ELR (cell line): ENCODE data around the gene IL17REL.
A peak's percentile ranks its signal among the peaks of the same experiment; 100 is the strongest.
"Not testable (repeated sequence)": the region's sequence is repeated elsewhere in the genome, so short reads cannot be mapped to it uniquely, and the experiment has no call there.

ENCODE experiments used
- DNase-seq: peaks from one replicate; pipeline ENCODE4 v3.0.0-alpha.2; 2015; ENCODE audit warnings: low read depth

Gene IL17REL

DNA sequence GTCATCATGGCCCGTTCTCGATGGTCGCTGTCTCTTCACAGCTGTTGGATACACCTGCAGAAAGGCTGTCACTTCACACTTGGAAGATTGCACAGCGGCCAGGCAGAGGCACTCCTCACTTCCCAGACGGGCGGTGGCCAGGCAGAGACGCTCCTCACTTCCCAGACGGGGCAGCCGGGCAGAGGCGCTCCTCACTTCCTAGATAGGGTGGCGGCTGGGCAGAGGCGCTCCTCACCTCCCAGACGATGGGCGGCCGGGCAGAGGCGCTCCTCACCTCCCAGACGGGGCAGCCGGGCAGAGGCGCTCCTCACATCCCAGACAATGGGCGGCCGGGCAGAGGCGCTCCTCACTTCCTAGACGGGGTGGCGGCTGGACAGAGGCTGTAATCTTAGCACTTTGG lies 22.7 kb downstream of the IL17REL start:
- DNase-seq = not testable (repeated sequence)

DNA sequence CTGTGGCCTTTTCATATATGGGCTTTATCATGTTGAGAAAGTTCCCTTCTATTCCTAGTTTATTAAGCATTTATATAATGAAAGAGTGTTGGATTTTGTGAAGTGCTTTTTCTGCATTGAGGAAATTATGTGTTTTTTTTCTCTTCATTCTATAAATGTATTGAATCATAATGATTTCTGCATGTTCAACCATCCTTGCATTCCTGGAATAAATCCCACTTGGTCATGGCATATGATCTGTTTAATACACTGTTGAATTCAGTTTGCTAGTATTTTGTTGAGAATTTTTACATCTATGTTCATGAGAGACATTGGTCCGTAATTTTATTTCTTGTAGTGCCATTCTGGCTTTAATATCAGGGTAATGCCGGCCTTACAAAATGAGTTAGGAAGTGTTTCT lies 26.2 kb downstream of the IL17REL start:
- DNase-seq = no peak

DNA sequence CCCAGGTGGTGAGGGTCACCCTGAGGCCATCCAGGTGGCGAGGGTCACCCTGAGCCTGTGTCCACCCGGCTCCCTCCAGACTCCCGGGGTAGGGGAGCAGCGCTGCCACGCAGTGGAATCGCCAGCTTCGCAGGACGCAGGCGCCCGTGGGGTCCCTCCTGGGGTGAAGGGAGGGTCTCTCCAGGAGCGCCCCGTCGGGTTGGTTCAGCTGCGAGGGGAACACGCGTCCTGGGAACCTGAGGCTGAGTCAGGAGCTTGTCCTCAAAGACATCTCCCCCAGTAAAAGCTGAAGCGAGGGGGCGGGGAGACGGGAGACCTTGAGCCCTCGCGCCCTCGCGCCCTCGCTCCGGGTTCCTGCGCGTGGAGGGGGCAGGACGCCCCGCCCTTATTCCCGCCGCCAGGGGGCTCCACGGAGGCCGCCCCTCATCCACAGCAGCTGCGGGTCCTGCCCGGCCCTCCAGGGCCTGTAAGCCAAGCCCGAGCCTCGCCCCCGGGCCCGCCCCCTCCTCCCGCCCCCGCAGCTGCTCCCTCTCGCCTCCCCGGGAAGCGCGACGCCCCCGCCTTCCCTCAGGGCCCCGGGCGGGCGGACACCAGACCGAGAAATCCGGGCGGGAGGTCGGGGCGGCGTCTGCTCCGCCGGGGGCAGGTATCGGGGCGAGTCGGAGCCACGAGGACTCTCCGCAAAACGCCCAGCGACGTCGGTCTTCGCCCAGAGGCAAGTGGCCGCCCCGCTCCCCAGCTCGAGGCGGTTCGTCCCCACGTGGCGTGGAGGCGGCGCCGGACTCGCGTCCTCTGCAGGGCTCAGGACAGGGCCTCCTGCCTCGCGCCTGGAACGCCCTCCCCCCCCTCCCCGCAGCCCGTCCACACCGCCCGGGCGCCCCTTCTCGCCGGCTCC lies 29.2 kb downstream of the IL17REL start:
- no peak for DNase-seq

DNA sequence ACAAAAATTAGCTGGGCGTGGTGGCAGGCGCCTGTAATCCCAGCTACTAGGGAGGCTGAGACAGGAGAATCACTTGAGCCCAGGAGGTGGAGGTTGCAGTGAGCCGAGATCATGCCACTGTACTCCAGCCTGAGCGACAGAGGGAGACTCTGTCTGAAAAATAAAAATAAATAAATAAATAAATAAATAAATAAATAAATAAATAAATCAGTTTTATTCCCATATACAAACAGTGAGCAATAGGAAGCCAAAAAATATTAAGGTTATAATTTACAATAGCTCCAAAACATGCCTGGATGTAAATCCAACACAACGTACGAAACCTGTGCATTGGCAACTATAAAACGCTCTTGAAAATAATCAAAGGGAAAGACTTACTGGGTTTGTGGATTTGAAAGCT lies 30.8 kb downstream of the IL17REL start:
- DNase-seq = not testable (repeated sequence)

DNA sequence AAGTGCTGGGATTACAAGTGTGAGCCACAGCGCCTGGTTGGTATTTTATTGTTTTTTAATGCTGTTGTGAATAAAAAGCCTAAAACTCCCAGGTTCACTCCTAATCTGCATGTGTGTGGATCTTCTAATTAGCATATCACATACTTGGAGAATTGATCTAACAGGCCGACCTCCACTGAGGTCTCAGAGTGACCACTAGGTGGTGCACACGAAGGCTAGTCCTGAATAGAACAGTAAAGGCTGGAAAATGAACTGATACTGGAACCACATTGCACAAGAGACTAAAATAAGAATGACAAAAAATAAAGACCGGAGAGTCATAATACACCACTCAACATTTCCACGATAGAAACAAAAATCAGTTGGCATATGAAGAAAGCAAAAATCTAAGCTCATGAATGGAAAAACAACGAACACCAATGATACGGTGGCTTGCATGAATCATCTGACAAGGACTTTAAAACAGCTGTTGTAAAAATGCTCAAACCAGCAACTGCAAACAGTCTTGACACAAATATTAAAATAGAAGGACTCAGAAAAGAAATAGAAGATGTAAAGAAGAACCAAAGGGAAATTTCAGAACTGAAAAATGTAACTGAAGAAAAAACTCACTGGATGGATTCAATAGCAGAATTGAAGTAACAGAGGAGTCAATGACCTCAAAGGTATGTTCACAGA lies 32.8 kb downstream of the IL17REL start:
- DNase-seq = peak; percentile 71

DNA sequence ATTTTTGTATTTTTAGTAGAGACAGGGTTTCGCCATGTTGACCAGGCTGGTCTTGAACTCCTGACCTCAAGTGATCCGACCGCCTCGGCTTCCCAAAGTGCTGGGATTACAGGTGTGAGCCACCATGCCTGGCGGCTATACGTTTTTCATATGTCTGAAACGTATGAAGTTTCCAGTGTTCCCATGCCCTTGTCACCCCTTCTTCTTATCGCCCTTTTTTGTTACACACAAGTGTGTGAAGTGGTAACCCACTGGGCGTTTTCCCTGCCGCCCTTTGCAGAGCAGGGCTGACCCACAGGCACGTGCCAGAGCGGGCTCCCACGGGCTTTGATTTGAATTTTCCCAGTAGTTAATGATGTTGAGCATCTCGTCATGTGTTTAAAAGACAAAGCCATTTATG lies 35.0 kb downstream of the IL17REL start:
- DNase-seq = no peak

DNA sequence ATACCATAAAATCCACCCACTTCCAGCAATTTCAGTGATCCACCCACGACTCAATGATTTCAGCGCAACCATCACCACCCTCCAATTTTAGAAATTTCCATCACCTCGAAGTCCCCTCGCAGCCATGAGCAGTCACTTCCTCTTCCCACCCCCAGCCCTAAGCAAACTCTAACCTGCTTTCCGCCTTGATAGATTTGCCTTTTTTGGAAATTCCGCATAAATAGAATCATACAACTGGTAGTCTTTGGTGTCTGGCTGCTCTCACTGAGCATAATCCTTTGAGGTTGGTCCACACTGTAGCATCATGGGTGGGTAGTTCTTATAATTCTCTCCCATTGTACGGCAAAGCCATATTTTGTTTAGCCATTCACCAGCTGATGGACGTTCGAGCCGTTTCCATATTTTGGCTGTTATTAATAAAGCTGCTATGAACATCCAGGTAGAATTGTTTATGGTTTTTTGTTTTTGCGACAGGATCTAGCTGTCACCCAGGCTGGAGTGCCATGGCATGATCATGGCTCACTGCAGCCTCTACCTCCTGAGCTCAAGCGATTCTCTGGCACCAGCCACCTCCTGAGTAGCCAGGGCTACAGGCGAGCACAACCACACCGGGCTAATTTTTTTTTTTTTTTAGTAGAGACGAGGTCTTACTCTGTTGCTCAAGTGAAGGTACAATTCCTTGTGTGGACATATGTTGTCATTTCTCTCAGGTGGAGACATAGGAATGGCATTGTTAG lies 36.0 kb downstream of the IL17REL start:
- no peak for DNase-seq

DNA sequence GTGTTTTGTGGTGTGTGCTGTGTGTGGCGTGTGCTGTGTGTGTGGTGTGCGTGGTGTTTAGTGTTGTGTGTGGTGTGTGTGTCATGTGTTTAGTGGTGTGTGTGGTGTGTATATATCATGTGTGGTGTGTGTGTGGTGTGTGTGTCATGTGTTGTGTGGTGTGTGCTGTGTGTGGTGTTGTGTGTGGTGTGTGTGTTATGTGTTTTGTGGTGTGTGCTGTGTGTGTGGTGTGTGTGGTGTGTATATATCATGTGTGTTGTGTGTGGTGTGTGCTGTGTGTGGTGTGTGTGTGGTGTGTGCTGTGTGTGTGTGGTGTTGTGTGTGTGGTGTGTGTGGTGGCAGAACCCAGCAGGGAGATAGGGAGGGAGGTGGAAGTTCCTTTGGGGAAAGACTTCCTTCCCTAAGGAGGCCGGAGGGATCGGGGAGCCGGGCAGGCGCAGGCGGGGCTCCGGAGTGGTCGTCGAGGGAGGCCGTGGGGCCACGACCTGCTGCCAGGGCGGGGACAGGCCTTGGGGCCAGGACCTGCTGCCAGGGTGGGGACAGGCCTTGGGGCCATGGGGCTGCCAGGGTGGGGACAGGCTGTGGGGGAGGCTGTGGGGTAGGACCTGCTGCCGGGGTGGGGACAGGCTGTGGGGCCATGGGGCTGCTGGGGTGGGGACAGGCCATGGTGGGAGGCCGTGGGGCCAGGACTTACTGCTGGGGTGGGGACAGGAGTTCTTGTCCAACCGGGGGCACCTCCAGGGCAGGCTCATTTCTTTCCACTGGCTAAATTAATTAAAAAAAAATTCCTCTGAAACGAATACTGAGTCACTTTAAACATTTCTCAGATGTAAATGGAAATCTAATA lies 36.8 kb downstream of the IL17REL start:
- DNase-seq = peak; percentile 28

DNA sequence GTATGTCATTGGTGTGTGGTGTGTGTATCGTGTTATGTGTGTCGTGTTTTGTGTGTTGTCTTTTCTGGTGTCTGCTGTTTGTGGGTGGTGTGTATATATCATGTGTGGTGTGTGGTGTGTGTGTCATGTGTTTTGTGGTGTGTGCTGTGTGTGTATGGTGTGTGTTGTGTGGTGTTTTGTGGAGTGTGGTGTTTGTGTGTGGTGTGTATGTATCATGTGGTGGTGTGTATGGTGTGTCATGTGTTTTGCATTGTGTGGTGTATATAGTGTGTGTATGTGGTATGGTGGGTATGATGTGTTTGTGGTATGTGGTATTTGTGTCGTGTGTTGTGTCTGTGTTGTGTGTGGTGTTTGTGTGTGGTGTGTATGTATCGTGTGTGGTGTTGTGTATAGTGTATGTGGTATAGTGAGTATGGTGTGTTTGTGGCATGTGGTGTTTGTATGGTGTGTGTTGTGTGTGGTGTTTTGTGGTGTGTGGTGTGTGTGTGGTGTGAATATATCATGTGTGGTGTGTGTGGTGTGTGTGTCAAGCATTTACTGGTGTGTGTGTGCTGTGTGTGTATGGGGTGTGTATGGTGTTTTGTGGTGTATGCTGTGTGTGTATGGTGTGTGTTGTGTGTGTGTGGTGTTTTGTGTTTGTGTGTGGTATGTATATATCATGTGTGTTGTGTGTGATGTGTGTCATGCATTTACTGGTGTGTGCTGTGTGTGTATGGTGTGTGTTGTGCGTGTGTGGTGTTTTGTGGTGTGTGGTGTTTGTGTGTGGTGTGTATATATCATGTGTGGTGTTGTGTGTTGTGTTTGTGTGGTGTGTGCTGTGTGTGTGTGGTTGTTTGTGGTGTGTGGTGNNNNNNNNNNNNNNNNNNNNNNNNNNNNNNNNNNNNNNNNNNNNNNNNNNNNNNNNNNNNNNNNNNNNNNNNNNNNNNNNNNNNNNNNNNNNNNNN lies 39.3 kb downstream of the IL17REL start:
- DNase-seq = peak; percentile 22

DNA sequence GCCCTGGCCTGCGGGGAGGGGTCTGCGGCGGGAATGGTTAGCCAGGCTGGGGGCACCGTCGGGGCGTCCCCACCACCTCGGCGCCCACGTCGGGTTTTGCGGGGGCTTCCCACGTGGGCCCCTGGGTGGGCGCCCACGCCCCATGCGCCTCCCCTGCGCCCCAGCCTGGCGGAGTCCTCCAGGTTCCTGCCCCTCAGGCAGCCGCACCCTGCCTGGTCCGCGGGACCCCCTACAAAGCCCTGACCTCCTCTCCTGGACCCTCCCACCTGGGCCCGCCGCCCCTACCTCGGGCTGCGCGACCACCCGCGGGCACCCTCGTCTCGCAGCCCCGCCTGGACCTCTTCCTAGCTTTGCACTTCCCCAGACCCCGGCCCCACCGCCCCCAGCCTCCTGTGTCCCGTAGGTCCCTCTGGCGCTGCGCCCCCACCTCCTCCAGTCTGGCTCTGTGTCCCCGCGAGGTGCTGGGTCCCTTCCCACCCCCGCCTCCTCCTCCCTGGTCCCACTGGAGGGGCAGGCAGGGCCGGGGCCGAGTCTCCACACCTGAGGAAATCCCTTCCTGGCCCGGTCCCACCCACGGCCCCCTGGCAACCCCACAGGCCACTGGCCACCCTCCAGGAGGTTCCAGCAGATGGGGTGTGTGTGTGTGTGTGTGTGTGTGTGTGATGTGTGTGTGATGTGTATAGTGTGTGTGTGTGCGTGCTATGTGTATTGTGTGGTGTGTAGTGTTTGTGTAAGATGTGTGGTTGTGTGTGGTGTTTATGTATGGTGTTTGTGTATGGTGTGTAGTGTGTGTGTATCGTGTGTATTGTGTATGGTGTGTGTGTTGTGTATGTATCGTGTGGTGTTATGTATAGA lies 40.2 kb downstream of the IL17REL start:
- DNase-seq = no peak

DNA sequence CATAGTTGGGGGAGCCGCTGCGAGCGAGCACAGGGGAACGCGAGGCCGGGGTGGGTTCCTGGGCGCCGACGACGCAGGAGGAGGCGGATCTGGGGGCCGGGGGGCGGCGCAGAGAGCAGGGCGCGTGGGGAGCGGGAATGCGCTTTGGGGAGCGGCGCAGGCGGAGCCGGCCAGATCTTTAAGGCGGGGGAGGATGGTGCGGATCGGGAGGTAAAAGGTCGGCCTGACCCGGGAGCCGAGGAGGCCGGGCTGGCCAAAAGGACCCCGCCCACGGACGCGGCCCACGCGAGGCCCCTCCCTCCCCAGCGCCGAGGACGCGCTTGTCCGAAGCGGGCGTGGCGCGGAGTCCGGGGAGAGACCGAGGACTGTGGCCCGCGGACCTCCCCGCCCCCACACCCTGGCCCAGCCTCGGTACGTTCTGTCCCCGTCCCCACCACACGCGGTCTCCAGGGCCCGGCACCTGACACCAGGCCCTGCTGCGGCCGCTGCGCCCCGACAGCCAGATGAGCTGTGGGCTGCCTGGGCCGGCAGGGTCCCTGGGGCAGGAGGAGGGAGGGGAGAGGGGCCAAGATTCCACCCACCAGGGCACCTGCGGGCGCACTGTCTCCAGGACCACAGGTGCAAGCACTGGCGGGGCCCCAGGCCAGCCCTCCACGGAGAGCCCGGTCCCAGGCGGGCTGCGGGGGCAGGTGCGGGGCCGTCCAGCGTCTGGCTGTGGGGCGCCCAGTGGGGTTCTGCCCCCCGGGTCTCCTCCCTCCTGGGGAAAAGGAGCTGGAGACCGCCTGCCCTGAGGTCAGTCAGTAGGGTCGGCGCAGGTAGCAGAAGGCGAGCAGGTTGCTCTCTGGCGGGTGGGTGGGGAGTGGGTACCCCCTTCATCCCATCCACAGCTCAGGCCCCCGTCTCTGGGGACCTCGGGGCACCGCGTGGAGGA lies 41.1 kb downstream of the IL17REL start:
- peak; percentile 72 for DNase-seq

DNA sequence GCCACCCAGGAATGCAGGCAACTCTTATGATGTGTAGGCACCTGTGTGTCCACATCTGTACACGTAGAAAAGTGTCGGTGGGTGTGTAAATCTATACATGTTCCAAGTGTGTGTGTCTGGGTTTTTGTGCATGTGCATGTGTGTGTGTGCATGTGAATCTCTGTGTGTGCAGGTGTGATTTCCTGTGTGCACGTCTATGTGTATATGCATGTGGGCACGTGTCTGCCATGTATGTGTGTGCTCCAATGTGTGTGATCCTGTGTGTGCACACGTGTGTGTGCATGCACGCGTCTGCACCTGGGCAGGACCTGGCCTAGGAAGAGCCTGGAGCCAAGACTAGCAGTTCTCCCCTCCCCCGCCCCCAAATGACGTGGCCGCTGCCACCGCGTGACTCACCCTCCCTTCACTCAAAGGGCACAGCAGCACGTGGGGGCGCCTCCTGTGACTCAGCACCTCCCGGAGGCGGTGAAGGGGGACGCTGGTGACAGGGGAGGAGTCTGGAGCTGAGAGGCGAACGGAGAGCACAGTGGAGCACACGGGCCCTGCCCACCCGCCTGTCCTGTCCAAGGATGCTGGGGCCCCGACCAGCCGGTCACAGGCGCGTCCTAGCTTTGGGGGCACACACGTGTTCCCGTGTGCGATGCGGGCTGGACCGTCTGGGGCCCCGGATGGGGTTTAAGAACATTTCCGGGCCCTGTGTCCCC lies 41.9 kb downstream of the IL17REL start:
- DNase-seq = peak; percentile 99

DNA sequence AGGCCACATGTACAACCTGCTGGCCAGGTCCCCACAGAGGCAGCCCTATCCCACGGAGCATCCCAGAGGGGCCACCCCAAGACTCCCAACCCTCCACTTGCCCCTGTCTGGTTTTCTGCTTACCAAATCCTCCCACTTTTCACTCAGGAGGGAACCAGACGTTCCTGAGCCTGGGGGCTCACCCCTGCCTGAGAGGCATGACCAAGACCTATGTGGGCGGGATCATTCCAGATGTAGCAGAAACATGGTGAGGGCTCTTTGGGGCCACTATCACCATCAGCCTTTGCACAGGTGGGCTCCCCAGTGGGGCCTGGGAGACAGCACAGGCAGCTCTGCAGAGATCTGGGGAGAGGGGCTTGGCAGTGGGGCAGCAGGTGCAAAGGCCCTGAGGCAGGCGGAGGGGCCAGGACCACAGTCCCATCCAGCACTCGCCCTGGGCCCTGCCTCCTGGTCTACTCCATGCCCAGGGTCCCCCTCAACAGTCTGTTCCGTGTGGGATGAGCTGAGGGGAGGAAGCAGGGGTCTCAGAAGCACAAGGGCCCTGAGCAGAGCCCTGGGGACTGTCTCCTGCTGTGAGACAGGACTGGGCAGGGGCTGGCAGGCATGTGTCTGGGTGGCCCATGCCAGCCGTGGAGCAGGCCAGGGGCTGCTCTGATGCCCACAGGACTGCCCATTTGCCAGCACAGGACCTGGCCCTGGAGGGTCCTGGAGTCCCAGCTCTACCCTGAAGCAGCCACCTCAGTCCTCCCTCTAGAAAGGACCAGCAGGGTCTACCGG lies 42.6 kb downstream of the IL17REL start:
- no peak for DNase-seq

DNA sequence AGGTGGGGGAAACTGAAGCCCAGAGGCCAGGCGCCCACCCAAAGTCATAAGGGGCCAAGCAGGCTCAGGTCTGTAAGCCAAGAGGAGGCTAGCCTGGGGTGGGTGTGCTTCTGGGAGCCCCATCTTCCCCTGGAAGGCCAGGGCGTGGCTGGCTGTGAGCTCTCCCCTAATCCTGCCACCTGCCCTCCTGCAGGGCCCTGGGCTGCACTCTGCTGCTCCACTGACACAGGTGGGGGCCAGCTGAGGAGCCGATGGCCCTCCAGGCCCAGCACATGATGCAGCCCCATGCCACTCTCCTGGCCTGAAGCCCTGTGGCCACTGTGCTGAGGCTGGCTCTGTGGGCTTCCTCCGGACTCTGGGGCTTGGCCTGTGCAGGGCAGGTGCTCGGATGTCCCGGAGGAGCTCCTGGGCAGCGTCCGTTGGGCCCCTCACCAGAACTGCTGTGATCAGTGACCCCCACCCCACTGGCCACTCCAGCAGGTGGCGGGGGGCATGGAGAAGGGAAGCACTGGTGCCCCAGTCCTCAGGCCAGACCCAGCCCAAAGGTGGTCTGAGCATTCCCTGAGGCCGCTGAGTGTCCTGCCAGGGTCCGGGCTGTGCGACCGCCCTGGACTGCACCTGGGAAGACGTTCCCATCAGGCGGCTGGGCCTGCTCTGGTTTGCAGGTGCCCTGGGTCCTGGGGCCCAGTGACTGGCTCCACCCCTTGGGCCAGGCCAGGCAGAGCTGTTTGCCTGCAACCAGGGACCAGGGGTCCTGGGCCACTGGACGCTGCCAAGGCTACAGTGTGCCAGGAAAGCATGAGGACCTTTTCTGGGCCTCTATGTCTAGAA lies 43.5 kb downstream of the IL17REL start:
- no peak for DNase-seq

DNA sequence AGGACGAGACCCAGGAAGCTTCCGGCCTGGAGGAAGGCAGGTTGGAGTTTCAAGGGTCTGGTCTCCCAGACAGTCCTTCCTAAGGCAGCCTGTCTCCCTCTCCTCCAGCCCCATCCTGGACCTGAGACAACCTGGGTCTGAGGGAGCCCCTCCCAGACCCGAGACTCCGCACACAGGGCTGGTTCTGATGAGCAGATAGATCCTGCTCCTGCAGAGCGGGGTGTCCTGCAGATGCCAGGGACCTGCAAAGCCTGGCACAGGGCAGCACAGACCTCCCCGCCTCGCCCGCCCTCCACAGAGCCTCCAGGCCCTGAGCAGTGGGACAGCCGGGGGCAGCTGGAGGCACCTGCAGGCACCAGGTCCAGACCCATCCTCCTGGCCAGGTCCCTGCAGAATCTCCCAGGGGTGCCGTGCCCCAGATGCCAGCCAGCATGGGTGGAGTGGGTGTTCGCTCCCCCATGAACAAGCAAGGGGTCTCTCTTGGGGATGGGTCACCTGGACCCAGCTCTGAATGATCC lies 44.2 kb downstream of the IL17REL start:
- no peak for DNase-seq

DNA sequence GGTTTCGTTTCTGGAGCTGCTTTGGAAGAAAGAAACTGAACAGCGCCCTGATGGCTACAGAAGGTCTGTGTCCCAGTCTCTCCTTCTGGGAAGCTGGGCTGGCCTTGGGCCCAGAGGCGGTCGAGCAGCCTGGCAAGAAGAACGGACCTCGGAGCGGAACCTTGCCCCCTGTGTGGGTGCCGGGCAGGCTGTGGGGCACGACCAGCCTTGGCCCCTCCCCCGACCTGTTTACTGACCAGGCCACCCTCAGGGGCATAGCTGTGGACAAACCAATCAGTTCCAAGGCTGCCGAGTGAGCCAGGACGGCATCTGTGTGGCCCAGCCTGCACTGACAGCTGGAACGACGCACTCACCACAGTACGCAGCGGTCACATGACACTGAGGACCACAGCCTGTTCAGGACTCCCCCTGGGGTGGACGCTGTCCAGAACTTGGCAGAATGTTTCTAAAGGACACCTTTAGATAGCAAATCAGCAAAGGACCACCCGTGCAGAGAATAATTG lies 44.8 kb downstream of the IL17REL start:
- DNase-seq = no peak
